GM18519 (cell line): ENCODE results near the gene TAPBPL.
"Not testable (repeated sequence)": the region's sequence is repeated elsewhere in the genome, so short reads cannot be mapped to it uniquely, and the experiment has no call there.

Experiments used
- ATAC-seq: cut with Tn5 transposase; IDR thresholded peaks from one replicate; pipeline ENCODE4 v1.9.1; 2021; ENCODE audit warnings: mild to moderate bottlenecking, moderate library complexity; ENCODE audit not compliant: unreplicated experiment, low FRiP score

Gene TAPBPL, protein sequence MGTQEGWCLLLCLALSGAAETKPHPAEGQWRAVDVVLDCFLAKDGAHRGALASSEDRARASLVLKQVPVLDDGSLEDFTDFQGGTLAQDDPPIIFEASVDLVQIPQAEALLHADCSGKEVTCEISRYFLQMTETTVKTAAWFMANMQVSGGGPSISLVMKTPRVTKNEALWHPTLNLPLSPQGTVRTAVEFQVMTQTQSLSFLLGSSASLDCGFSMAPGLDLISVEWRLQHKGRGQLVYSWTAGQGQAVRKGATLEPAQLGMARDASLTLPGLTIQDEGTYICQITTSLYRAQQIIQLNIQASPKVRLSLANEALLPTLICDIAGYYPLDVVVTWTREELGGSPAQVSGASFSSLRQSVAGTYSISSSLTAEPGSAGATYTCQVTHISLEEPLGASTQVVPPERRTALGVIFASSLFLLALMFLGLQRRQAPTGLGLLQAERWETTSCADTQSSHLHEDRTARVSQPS

DNA sequence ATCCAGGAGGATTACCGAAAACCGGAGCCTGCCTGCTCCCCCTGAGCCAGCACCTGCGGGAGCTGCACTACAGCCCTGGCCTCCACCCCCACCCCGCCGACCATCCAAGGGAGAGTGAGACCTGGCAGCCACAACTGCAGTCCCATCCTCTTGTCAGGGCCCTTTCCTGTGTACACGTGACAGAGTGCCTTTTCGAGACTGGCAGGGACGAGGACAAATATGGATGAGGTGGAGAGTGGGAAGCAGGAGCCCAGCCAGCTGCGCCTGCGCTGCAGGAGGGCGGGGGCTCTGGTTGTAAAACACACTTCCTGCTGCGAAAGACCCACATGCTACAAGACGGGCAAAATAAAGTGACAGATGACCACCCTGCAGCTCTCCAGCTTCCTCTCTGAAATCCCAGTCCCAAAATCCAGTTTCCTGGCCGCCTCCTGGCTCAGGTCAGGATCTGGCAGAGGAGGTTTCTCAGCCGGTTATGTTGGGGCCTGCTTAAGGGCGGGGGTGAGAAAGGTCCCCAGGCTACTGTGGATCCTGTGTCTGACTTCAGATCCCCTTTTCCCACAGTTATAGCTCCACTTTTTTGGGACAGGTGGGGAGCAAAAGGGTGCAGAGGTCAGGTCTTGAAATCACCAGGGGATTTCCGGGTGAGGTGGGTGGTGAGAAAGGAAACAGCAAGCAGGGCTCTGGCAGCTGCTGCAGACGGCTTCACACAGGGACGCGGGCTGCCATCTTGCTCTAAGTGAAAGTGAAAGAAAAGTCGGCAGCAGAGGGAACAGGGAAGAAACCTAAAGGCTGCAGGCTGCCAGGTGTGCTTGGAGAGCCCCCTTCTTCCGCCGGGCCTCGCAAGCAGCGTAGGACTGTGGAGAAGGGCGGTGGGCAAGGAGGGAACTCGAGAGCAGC, at the start of gene TAPBPL:
Gene TAPBPL (plus strand): TSS at position 695 of the 897 bp plus-strand sequence. CDS start 207 bp downstream, outside the sequence.
- peak; percentile 59 for ATAC-seq

DNA sequence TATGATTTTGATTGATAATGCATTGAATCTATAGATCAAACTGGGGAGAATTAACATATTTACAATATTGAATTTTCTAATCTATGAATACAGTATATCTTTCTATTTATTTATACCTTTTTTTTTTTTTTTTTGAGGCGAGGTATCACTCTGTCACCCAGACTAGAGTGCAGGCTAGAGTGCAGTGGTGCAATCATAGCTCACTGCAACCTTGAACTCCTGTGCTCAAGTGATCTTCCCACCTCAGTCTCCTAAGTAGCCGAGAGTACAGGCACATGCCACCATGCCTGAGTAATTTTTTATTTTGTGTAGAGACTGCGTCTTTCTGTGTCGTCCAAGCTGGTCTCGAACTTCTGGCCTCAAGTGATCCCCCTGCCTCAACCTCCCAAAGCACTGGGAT, 47.5 kb upstream of the TAPBPL start:
- ATAC-seq = no peak

DNA sequence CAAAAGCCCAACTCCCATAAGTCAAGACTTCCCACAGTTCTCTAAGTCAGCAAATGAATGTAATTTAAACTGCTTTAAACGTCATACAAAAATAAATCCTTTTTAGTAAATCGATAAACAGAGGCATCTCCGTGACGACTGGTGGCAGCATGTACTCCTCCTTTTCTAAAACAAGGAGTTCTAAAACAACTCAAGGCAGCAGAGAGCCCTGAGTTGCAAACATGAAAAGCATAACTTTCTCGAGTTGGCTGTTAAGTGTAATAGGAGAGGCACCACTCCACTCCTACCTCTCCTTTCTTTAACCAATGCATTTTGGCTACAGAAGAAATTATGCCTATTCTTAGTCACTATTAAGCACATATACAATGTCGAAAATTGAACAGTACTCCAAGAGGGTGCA, 45.9 kb upstream of the TAPBPL start:
- ATAC-seq = no peak

DNA sequence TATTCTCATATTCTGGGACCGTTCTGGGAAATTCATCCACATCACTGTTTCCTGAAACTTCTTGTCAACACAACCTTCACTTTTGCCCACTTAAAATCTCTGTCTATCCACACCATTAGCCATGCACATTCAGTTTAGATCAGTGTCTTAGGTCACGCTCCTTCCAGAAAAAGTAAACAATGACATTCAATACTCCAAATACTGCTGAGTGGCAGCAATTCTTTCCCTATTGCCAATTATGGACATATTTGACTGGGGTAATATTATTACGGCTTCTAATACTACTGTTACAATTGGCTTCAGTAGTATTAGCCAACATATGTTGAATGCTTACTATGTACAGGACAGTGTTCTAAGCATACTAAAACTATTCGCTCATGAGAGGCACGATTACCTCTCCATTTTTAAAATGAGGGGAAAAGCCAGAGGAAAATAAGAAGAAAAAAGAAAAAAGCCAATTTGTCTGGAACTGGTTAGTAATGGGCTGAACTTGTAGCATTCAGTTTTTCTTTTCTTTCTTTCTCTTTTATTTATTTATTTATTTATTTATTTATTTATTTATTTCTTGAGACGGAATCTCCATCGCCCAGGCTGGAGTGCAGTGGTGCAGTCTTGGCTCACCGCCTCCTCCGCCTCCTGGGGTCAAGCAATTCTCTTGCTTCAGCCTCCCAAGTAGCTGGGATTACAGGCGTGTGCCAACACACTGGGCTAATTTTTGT, 44.4 kb upstream of the TAPBPL start:
- no peak for ATAC-seq

DNA sequence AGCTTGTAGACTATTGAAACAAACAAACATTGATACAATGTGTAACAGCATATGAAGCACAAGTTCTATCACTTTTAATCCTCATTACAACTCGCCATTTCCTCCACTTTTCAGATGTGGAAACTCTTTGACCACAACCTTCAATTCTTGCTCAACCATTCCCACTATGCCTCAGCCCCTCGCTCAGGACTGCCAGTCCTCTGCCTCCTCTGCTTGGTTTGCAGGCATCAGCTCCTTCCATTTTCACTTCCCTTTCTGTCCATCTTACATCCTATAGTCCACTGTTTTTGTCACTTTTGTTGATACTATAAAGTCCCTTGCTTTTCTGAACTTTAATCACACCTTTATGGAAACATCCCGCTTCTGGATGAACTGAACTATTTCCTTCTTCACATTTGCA, 35.2 kb upstream of the TAPBPL start:
- ATAC-seq = no peak

DNA sequence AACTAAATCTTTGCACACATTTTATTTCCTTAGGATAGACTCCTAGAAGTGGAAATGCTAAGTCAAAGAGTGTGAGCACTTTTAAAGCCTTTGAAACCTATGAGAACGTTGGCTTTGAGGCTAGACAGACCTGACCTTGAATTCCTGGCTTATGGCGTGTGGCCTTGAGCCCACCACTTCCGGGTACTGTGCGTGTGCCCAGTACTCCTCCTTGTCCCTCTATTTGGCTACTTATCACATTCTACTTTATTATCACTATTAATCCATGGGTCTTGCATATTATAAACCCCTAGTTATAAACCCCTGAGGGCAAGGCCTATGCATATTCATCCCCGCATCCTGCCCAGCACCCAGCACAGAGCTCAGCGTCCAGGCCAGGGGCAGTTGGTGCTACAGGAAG, 33.0 kb upstream of the TAPBPL start:
- ATAC-seq = no peak

DNA sequence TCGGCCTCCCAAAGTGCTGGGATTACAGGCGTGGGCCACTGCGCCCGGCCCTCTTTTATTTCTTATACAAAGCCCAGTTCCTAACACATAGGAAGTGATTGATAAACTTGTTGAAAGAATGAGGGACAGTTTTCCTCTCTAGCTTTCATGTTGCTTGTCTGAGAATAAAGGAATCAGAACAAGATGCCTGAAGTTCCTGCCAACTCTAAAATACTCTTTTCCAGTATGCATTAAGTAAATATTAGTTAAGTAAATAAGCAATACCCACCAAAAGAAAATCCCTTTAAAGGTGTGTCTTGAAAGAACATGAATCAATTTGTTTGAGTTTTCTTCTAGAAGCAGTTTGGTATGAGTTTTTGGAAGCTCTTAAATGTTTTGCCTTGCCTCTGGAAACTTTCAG, 31.5 kb upstream of the TAPBPL start:
- ATAC-seq = no peak

DNA sequence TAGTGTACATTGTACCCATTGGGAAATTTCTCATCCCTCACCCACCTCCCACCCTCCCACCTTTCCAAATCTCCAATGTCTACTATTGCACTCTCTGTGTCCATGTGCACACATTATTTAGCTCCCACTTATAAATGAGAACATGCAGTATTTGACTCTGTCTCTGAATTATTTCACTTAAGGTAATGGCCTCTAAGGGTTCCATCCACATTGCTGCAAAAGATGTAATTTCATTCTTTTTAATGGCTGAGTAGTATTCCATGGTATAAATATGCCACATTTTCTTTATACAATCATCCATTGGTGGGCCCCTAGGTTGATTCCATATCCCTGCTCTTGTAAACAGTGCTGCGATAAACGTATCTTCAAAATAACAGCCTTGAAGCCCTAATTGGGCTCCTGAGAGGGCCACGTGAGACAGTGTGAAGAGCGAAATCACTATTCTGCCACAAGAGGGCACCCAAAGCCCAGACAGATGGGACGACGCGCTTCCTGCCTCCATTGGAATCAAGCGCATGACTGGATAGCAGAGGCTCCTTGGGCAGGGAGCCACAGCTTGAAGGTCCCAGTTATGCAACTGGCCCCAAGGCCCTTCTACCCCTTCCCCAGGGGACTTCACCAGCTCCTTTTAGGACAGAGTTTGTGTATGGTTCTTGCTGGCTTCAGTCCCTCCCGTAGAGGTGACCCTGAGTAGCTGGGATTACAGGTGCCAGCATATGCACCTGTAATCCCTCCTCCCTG, 28.4 kb upstream of the TAPBPL start:
- ATAC-seq = no peak

DNA sequence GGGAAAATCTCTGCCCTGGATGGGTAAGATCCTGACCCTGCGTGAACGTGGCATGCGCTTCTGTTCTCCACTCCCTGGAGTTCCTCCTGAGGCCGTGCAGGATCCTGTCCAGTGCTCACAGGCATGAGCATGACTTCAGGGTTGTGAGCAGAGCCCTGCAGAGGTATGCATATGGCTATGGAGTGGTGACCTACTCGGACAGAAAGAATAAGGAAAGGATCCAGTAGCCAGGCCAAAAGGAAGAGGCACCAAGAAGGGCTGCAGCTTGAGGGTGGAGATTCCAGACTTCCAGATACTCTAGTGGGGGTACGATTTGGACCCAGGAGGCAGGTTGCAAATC, 27.9 kb upstream of the TAPBPL start:
- no peak for ATAC-seq

DNA sequence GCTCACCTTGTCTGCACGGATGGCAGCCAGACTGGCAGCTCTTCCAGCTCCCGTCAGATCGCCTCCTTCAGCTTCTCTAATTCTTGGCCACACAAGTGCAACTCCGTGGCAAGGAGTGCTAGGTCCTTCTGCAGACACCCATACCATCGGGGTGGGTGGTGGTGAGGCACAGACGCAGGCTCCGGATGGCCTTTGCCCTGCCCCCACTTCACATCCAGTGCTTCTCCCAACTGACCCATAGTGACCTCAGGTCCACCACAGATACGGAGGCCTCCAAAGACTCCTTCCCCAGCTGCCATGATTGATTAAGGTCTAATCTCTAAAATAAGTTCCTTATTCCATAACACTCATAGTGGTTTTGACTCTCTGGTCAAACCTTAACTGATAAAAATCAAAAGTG, 27.0 kb upstream of the TAPBPL start:
- ATAC-seq = no peak

DNA sequence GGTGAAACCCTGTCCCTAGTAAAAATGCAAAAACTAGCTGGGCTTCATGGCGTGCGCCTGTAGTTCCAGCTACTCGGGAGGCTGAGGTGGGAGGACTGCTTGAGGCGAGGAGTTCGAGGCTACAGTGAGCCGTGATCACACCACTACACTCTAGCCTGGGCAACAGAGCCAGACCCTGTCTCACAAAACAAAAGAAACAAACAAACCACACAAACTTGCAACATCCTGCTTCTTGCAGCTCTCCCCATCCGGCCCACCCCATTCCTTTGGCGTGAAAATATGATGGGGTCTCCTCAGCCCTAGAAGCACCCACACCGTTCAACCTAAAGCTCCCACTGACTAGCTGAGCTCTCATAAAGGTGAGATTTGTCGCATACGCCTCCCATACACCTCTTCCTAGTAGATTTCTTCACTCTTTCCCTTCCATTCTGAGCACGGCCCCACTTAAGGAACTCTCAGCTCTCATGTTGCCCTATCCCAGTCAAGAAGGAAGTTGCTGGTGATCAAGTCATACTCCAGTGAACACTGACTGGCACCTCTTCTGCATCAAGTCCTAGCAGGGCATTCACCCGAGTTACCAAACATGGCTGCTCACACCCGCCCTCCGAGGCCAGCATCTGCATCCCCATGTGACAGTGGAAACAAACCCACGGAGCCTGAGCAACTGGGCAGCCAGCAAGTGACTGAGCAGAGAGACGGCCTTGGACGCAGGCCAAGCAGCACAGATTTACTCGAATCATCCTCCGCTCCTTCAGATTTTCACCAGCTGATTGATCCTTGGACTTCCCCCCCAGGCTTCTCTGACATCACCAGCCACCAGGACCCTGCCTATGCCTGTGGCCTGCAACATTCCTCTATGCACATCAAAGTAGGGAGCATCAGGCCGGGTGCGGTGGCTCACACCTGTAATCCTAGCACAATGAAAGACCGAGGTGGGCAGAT, 26.0 kb upstream of the TAPBPL start:
- no peak for ATAC-seq

DNA sequence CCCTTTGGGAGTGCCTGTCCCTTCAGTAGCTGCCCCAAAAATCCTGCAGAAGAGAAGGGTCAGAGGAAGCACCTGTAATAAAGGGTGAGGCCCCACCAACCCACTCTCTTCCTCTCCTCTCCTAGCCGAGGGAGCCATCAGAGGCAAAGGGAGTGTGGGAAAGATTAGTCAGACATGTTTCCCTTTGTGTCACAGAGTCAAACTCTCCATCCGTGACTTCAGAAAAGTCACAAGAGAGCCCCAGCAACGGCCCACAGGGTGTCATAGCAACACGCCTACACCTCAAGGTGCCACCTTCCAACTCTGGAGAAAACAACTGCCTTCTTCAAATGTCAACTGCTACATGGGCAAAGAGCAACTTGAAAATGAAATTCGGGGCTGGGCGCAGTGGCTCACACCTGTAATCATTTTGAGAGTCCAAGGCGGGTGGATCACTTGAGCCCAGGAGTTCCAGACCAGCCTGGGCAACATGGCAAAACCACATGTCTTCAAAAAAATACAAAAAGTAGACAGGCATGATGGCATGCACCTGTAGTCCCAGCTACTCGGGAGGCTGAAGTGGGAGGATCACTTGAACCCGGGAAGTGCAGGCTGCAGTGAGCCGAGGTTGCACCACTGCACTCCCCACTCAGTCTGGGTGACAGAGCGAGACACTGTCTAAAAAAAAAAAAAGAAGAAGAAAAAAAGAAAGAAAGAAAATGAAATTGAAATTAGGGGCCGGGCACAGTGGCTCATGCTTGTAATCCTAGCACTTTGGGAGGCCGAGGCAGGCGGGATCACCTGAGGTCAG, 24.8 kb upstream of the TAPBPL start:
- peak; percentile 38 for ATAC-seq

DNA sequence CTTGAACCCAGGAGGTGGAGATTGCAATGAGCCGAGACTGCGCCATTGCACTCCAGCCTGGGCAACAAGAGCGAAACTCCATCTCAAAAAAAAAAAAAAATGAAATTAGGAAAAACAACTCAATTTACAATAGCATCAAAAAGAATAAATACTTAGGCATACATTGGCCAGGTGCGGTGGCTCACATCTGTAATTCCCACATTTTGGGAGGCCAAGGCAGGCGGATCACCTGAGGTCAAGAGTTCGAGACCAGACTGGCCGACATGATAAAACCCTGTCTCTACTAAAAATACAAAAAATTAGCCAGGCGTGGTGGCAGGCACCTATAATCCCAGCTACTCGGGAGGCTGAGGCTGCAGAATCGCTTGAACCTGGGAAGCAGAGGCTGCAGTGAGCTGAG, 24.0 kb upstream of the TAPBPL start:
- not testable (repeated sequence) for ATAC-seq

DNA sequence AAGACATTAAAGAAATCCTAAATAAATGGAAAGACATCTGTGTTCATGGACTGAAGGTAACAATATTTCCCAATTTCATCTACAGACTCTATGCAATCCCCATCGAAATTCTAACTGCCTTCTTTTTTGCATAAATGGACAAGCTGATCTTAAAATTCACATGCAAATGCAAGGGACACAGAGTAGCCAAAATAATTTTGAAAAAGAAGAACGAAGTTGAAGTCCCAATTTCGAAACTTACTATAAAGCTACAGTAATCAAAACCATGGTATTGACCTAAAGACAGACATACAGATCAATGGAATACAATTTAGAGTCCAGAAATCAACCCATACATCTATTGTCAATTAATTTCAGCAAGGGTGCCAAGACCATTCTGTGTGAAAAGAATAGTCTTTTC, 23.5 kb upstream of the TAPBPL start:
- no peak for ATAC-seq

DNA sequence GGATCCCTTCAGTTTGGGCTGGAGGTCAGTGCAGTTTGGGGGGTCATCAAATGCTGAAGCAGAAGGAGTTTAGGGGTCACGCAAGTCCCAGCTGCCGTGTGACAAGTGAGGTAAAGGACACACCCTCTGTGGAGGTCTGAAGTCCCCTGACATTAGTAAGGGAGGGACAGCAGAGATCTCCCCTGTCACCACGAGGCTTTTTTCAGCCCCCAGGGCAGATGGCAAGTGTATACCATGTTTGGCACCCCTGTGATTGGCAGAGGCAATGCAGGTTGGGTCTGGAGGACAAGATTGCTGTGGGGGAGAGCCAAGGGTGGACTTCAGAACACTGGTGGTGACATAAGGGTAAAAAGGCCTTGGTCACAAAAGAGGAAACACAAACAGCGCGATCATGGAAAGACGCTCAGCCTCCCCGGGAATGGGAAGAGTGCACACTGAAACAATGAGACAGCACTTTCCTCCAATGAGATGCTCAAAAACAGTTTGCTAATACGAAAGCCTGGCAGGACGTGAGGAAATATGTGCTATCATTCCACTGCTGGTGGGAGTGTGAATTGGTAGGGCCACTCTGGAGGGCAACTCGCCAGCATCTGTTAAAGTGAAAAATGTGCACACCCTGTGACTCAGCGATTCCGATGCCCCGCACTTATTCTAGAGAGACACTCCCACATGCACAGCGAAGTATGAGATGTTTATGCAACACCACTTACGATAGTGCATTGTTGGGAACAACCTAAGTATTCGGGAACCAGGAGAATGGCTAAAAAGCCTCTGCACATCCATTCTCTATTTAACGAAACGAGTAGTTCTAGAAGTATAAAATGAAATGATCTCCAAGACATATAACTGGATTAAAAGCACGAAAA, 21.5 kb upstream of the TAPBPL start:
- ATAC-seq = no peak

DNA sequence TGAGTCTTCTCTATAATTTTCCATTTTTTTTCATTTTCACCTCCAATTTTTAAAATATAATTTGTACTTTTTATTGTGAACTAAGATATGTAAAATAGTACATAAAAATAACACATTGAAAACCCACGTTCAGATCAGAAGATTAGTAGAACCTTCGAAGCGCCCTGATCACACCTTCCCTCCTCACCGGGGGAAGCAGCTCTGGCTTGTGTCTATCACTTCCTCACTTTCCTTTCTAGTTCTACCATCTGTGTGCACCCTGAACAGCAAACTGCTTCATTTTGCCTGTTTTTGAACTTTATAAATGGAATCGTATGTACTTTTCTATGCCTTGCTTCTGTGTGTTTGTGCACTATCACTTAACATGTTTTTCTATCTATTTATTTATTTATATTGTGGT, 18.9 kb upstream of the TAPBPL start:
- ATAC-seq = no peak
